IMR-90 (cell line): Measurements from ENCODE around the gene CT45A1. TPM values are rescaled to one million over a fixed set of nuclear protein-coding genes. Genes with fewer than 3 reads are reported as not detected.
A peak's percentile ranks its signal among the peaks of the same experiment; 100 is the strongest.

Experiments
- ATAC-seq: fragments of 200-7000 bp; cut with Tn5 transposase; 2 replicates; pipeline ENCODE4 v1.9.1; 2020; ENCODE audit warnings: low read depth, mild to moderate bottlenecking, moderate library complexity
- BruUV-seq: library from RNA; stranded (reverse); fragments of 400-500 nt; replicated peaks from 2 replicates; lab custom pipeline; 2021; lab: Mats Ljungman, UMichigan
- CTCF ChIA-PET: fragments of 300-600 bp; formaldehyde crosslinking; extraction: SDS; loops from one replicate; lab custom pipeline; 2021; ENCODE audit warnings: antibody characterized with exemption; lab: Yijun Ruan, JAX
- POLR2A ChIA-PET: fragments of 300-600 bp; sonication (Branson Sonifier 250); formaldehyde crosslinking; loops from one replicate; lab custom pipeline; 2022; ENCODE audit warnings: antibody characterized with exemption; ENCODE audit not compliant: unreplicated experiment; lab: Charles Lee
- DNase-seq: peaks from one replicate; pipeline ENCODE4 v3.0.0; 2013
- H2AFZ ChIP-seq: replicated peaks from 2 replicates; pipeline ENCODE3; 2013; ENCODE audit warnings: low read length, mild to moderate bottlenecking; ENCODE audit not compliant: poor library complexity
- H2AK5ac ChIP-seq: 2 replicates; pipeline ENCODE4 v1.6.1; 2013; ENCODE audit warnings: low read depth, low read length, inconsistent platforms
- H2AK9ac ChIP-seq: replicated peaks from 2 replicates; pipeline ENCODE3; 2013; ENCODE audit warnings: mild to moderate bottlenecking, low read depth, low read length, moderate library complexity; ENCODE audit not compliant: poor library complexity
- H2BK120ac ChIP-seq: 2 replicates; pipeline ENCODE4 v1.6.1; 2013; ENCODE audit warnings: low read depth, low read length, inconsistent platforms
- H2BK15ac ChIP-seq: 3 replicates; pipeline ENCODE4 v1.6.1; 2013; ENCODE audit warnings: low read depth, low read length, inconsistent platforms
- H2BK20ac ChIP-seq: 2 replicates; pipeline ENCODE4 v1.6.1; 2013; ENCODE audit warnings: low read depth, mild to moderate bottlenecking, inconsistent platforms, low read length, moderate library complexity
- H2BK5ac ChIP-seq: 2 replicates; pipeline ENCODE4 v1.6.1; 2013; ENCODE audit warnings: mild to moderate bottlenecking, low read depth, low read length, inconsistent platforms; ENCODE audit not compliant: poor library complexity, severe bottlenecking
- H3K14ac ChIP-seq: replicated peaks from 2 replicates; pipeline ENCODE4 v1.6.1; 2013; ENCODE audit warnings: low read depth, low read length, inconsistent platforms
- H3K18ac ChIP-seq: 2 replicates; pipeline ENCODE4 v1.6.1; 2013; ENCODE audit warnings: low read depth, low read length, control low read depth
- H3K23ac ChIP-seq: 2 replicates; pipeline ENCODE4 v1.6.1; 2013; ENCODE audit warnings: low read depth, low read length, inconsistent platforms
- H3K27ac ChIP-seq: 2 replicates; pipeline ENCODE4 v1.5.1; 2013; ENCODE audit warnings: mild to moderate bottlenecking, control low read depth, low read length; ENCODE audit not compliant: insufficient read depth
- H3K27me3 ChIP-seq: 2 replicates; pipeline ENCODE4 v1.6.1; 2013; ENCODE audit warnings: low read length; ENCODE audit not compliant: control insufficient read depth, insufficient read depth
- H3K36me3 ChIP-seq: 2 replicates; pipeline ENCODE4 v1.6.1; 2013; ENCODE audit warnings: low read length, mixed read lengths; ENCODE audit not compliant: control insufficient read depth, insufficient read depth
- H3K4ac ChIP-seq: 2 replicates; pipeline ENCODE4 v1.6.1; 2013; ENCODE audit warnings: low read depth, low read length, inconsistent platforms
- H3K4me1 ChIP-seq: 2 replicates; pipeline ENCODE4 v1.6.1; 2013; ENCODE audit warnings: low read length, mixed read lengths; ENCODE audit not compliant: control insufficient read depth, insufficient read depth
- H3K4me2 ChIP-seq: 2 replicates; pipeline ENCODE4 v1.6.1; 2013; ENCODE audit warnings: low read depth, mild to moderate bottlenecking, control low read depth, low read length, moderate library complexity
- H3K4me3 ChIP-seq: 2 replicates; pipeline ENCODE4 v1.5.1; 2013; ENCODE audit warnings: low read depth, mild to moderate bottlenecking, control low read depth, low read length, moderate library complexity; ENCODE audit not compliant: insufficient read depth
- H3K56ac ChIP-seq: 2 replicates; pipeline ENCODE4 v1.6.1; 2013; ENCODE audit warnings: low read length, inconsistent platforms; ENCODE audit not compliant: insufficient read depth; ENCODE audit errors: extremely low read depth
- H3K79me1 ChIP-seq, 2 experiments: 2 replicates each; pipeline ENCODE4 v1.6.1; 2013; ENCODE audit warnings: low read length in 2 of 2, inconsistent platforms in 1 of 2, low read depth in 1 of 2
- H3K9ac ChIP-seq: 2 replicates; pipeline ENCODE4 v1.6.1; 2013; ENCODE audit warnings: low read depth, low read length, control low read depth
- H3K9me1 ChIP-seq: 2 replicates; pipeline ENCODE4 v1.6.1; 2013; ENCODE audit warnings: low read length, inconsistent platforms; ENCODE audit not compliant: insufficient read depth
- H3K9me3 ChIP-seq: 2 replicates; pipeline ENCODE4 v1.6.1; 2013; ENCODE audit warnings: low read length; ENCODE audit not compliant: control insufficient read depth, insufficient read depth
- H4K20me1 ChIP-seq: 2 replicates; pipeline ENCODE4 v1.6.1; 2013; ENCODE audit warnings: low read length, inconsistent platforms; ENCODE audit not compliant: insufficient read depth
- H4K5ac ChIP-seq: 2 replicates; pipeline ENCODE4 v1.6.1; 2013; ENCODE audit warnings: mild to moderate bottlenecking, low read depth, low read length, control low read depth
- H4K8ac ChIP-seq, 2 experiments: 2 replicates each; pipeline ENCODE4 v1.6.1; 2013; ENCODE audit warnings: low read depth in 2 of 2, low read length in 2 of 2, control low read depth in 1 of 2, inconsistent platforms in 1 of 2
- H4K91ac ChIP-seq: 2 replicates; pipeline ENCODE4 v1.6.1; 2013; ENCODE audit warnings: low read depth, low read length, inconsistent platforms; ENCODE audit not compliant: insufficient read depth
- NFE2L2 ChIP-seq: fragments of 150-350 bp; IDR thresholded peaks from 2 replicates; pipeline ENCODE4 v1.6.1; 2016; ENCODE audit warnings: low read depth, mild to moderate bottlenecking, low read length
- dilution Hi-C: fragments of 300-500 bp; cut with HindIII; formaldehyde crosslinking; loops from one replicate; pipeline ENCODE4 v1.14.3; 2018; ENCODE audit warnings: low sequenced_read_pairs; ENCODE audit not compliant: unreplicated experiment
- in situ Hi-C: fragments of 300-500 bp; cut with MboI; formaldehyde crosslinking; loops from 3 replicates; pipeline ENCODE4 v1.14.3; 2019; ENCODE audit warnings: low sequenced_read_pairs, inconsistent platforms, mixed read lengths
- intact Hi-C: fragments of 100-400 bp; cut with micrococcal nuclease; formaldehyde crosslinking; loops from 2 replicates; pipeline ENCODE4 v1.10.0; 2022
- polyA plus RNA-seq, 3 experiments: library from polyadenylated mRNA; depleted of rRNA; stranded (reverse); fragments of >200 nt; gene quantifications; 2 replicates each; pipeline ENCODE4 v1.2.3, GENCODE V29; 2012; ENCODE audit warnings: low replicate concordance in 1 of 3
- total RNA-seq: library from RNA; depleted of rRNA; stranded (reverse); fragments of >200 nt; gene quantifications from 2 replicates; pipeline ENCODE4 v1.2.3, GENCODE V29; 2012
- TF ChIP-seq, protein P1 (sequence below): conservative IDR thresholded peaks from 2 replicates; pipeline ENCODE4 v1.5.1; 2012; ENCODE audit warnings: mild to moderate bottlenecking, low read depth, low read length, improper control_type of control experiment

CT45A1 gene
- total and polyA plus RNA-seq, 2 of the 4 experiments (the other 2 are of a cell fraction), result not detected

DNA sequence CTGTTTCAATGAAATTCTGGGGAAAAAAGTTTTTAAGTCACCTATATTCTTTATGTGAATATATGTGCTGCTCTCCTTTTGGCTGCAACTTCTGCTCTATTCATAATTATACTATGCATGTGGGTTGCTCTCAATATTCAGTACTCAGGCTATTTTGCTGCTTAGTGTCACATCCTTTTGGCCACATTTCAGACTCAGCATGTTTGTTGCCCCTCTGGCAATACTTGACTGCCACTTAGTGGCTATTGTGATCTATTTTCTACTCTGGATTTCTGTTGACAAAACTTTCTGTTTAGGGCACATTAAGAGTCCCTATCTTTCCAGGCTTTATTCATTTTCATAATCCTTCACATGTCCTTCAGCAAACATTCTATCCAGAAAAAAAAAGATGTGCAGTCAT lies 15.8 kb upstream of the CT45A1 start:
- no peaks in the 10 kb centered on the region for H3K79me1 ChIP-seq
- in situ Hi-C loops, result no loop called here

More for the DNA sequence above, 15.8 kb upstream of the CT45A1 start:
- no peak overlapping the region for H2AK9ac ChIP-seq
- no peak overlapping the region for H2AK5ac ChIP-seq
- no peak overlapping the region for H2BK20ac ChIP-seq
- H2BK120ac ChIP-seq, result no peak overlapping the region
- no peak overlapping the region for H3K4ac ChIP-seq
- H3K4me2 ChIP-seq, result no peak overlapping the region
- ATAC-seq, result no peak
- no peak overlapping the region for H4K5ac ChIP-seq
- CTCF ChIA-PET, result no interaction called here
- no peak overlapping the region for H2AFZ ChIP-seq
- no peak overlapping the region for H3K9ac ChIP-seq
- no peak overlapping the region for H3K23ac ChIP-seq
- H4K20me1 ChIP-seq, result no peaks in the 10 kb centered on the region
- no peaks in the 10 kb centered on the region for H3K27me3 ChIP-seq
- H3K27ac ChIP-seq, result no peak overlapping the region
- no peak overlapping the region for H3K18ac ChIP-seq
- no peaks in the 10 kb centered on the region for H3K9me1 ChIP-seq
- no peak for DNase-seq
- H3K4me1 ChIP-seq, result no peaks in the 10 kb centered on the region
- no peak overlapping the region for H3K14ac ChIP-seq
- H4K91ac ChIP-seq, result no peak overlapping the region
- no peaks in the 10 kb centered on the region for H3K36me3 ChIP-seq
- H3K4me3 ChIP-seq, result no peak overlapping the region
- H2BK5ac ChIP-seq, result no peak overlapping the region
- dilution Hi-C loops, result no loop called here
- TF ChIP-seq, protein P1, sequence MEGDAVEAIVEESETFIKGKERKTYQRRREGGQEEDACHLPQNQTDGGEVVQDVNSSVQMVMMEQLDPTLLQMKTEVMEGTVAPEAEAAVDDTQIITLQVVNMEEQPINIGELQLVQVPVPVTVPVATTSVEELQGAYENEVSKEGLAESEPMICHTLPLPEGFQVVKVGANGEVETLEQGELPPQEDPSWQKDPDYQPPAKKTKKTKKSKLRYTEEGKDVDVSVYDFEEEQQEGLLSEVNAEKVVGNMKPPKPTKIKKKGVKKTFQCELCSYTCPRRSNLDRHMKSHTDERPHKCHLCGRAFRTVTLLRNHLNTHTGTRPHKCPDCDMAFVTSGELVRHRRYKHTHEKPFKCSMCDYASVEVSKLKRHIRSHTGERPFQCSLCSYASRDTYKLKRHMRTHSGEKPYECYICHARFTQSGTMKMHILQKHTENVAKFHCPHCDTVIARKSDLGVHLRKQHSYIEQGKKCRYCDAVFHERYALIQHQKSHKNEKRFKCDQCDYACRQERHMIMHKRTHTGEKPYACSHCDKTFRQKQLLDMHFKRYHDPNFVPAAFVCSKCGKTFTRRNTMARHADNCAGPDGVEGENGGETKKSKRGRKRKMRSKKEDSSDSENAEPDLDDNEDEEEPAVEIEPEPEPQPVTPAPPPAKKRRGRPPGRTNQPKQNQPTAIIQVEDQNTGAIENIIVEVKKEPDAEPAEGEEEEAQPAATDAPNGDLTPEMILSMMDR, result 0 out of 2 replicates have a peak, but pooled peaks have one; percentile 2
- no peak for TF ChIP-seq NFE2L2
- no peak overlapping the region for H4K8ac ChIP-seq
- no peaks in the 10 kb centered on the region for H3K9me3 ChIP-seq
- no TSS peak for BruUV-seq
- H2BK15ac ChIP-seq, result no peak overlapping the region
- H3K56ac ChIP-seq, result no peak overlapping the region
- intact Hi-C loops, result no loop called here
- POLR2A ChIA-PET, result no interaction called here
